Esophagus squamous epithelium (tissue), 5 donors: ENCODE results near the gene SEPTIN7. TPM values are rescaled to one million over a fixed set of nuclear protein-coding genes. Genes with fewer than 3 reads are reported as not detected.

Experiments used
- DNase-seq: peaks from one replicate; lab custom pipeline; 2025; lab: John Stamatoyannopoulos, UW
- H3K27ac ChIP-seq, 4 donors: fragments of 200-600 bp; sonication (generic); one replicate each; pipeline ENCODE4 v1.5.1; 2016 to 2019; ENCODE audit warnings: mild to moderate bottlenecking in 1 of 4
- H3K27me3 ChIP-seq, 4 donors: fragments of 200-600 bp; sonication (generic); 1 replicate in 3 of 4; 2 replicates in 1 of 4; pipeline versions ENCODE4 v1.5.1 to v1.6.0; 2017 to 2021; ENCODE audit warnings: antibody characterized with exemption in 1 of 4
- H3K36me3 ChIP-seq, 3 donors: fragments of 200-600 bp; sonication (generic); one replicate each; pipeline ENCODE4 v1.5.1; 2016 to 2019
- H3K4me1 ChIP-seq, 3 donors: fragments of 200-600 bp; sonication (generic); one replicate each; pipeline ENCODE4 v1.5.1; 2017 to 2019
- H3K4me3 ChIP-seq, 4 donors: fragments of 200-600 bp; sonication (generic); 1 replicate in 3 of 4; 2 replicates in 1 of 4; pipeline ENCODE4 v1.5.1; 2016 to 2019; ENCODE audit warnings: mild to moderate bottlenecking in 2 of 4, moderate library complexity in 1 of 4
- H3K9me3 ChIP-seq, 3 donors: fragments of 200-600 bp; sonication (generic); one replicate each; pipeline ENCODE4 v1.5.1; 2016 to 2019
- CTCF ChIP-seq, 6 experiments: fragments of 450-650 bp in 4 of 6; fragments of 200-600 bp in 2 of 6; sonication (generic) in 2 of 6; IDR thresholded peaks; one replicate each; pipeline ENCODE4 v1.5.1; 2016 to 2019; ENCODE audit warnings: antibody characterized with exemption in 6 of 6, mild to moderate bottlenecking in 4 of 6, moderate library complexity in 4 of 6
- POLR2A ChIP-seq, 4 donors: fragments of 450-650 bp; IDR thresholded peaks; one replicate each; pipeline ENCODE4 v1.6.1; 2017; ENCODE audit warnings: antibody characterized with exemption in 4 of 4, mild to moderate bottlenecking in 4 of 4, moderate library complexity in 3 of 4
- WGBS, 2 donors: methylation state at CpG; one replicate each; pipeline ENCODE4 v1.1.5; 2018; 5-methylcytosine and 5-hydroxymethylcytosine counted together
- intact Hi-C: fragments of 100-400 bp; cut with DNase I; formaldehyde crosslinking; loops from one replicate; pipeline ENCODE4 v1.15.0; 2022
- total RNA-seq, 4 donors: library from RNA; depleted of rRNA; stranded (reverse); fragments of >200 nt; gene quantifications; one replicate each; pipeline ENCODE4 v1.1.0, GENCODE V29; 2016
- donor health status: DM: yes; HTN: yes; CAD: no.

SEPTIN7 gene
- total RNA-seq, 4 donors from 2014 or later: 102 to 174 (median 147) TPM

GRCh38 chr7:35784332-35784731 lies 16.5 kb upstream of the SEPTIN7 start:
- Histone ChIP-seq H3K27ac (no peak overlapping the region), H3K27me3 (no peaks in the 10 kb centered on the region), H3K9me3 (peaks cover 0 to 3% (median 0%) of the 10 kb centered on the region in 3 donors), H3K4me3 (no peak overlapping the region), H3K4me1 (no peaks in the 10 kb centered on the region), H3K36me3 (no peaks in the 10 kb centered on the region)
- intact Hi-C loops: no loop called here
- WGBS, 2 donors: 84 to 86% methylated on average over 3 of the region's 3 CpGs
- no peak for DNase-seq
- TF ChIP-seq POLR2A (IDR thresholded peaks at IDR 0.05) (no peak), CTCF (IDR thresholded peaks at IDR 0.05) (no peak)

- no peaks in the 10 kb centered on the region for H3K4me1 ChIP-seq
- intact Hi-C loops: no loop called here
- no peaks in the 10 kb centered on the region for H3K36me3 ChIP-seq
- TF ChIP-seq POLR2A (IDR thresholded peaks at IDR 0.05): no peak
- TF ChIP-seq CTCF (IDR thresholded peaks at IDR 0.05): no peak
- H3K9me3 ChIP-seq: peaks cover 0 to 6% (median 0%) of the 10 kb centered on the region in 3 donors
- no peak overlapping the region for H3K4me3 ChIP-seq
- WGBS, 2 donors: 89 to 93% methylated on average over 2 of the region's 2 CpGs
- H3K27ac ChIP-seq: no peak overlapping the region
- DNase-seq: no peak
- no peaks in the 10 kb centered on the region for H3K27me3 ChIP-seq
These were observed 15.6 kb upstream of the SEPTIN7 start for GRCh38 chr7:35785250-35785649.

GRCh38 chr7:35787925-35788324 lies 12.9 kb upstream of the SEPTIN7 start:
- Histone ChIP-seq H3K27ac (no peak overlapping the region), H3K27me3 (no peaks in the 10 kb centered on the region), H3K36me3 (no peaks in the 10 kb centered on the region), H3K9me3 (peaks cover 0 to 6% (median 0%) of the 10 kb centered on the region in 3 donors), H3K4me3 (no peak overlapping the region), H3K4me1 (peaks cover 0 to 7% (median 0%) of the 10 kb centered on the region in 3 donors)
- 52 to 65% methylated on average over 2 of the region's 2 CpGs for WGBS, 2 donors
- intact Hi-C loops: no loop called here
- no peak for DNase-seq
- TF ChIP-seq POLR2A (IDR thresholded peaks at IDR 0.05): no peak
- no peak for TF ChIP-seq CTCF (IDR thresholded peaks at IDR 0.05)

- WGBS, 2 donors: 54 to 81% methylated on average over 1 of the region's 1 CpG
- Histone ChIP-seq H3K4me1 (peaks cover 0 to 12% (median 0%) of the 10 kb centered on the region in 3 donors), H3K27ac (no peak overlapping the region), H3K27me3 (no peaks in the 10 kb centered on the region), H3K4me3 (no peak overlapping the region), H3K9me3 (peaks cover 0 to 6% (median 0%) of the 10 kb centered on the region in 3 donors), H3K36me3 (no peaks in the 10 kb centered on the region)
- no peak for DNase-seq
- TF ChIP-seq POLR2A (IDR thresholded peaks at IDR 0.05) (no peak), CTCF (IDR thresholded peaks at IDR 0.05) (no peak)
- intact Hi-C loops: no loop called here
These were observed 8.4 kb upstream of the SEPTIN7 start for GRCh38 chr7:35792472-35792871.

- Histone ChIP-seq H3K36me3 (no peaks in the 10 kb centered on the region), H3K27ac (peak overlapping the region in 3 of 4 donors; percentile 3 to 54 (median 27)), H3K4me3 (no peak overlapping the region), H3K9me3 (peaks cover 0 to 6% (median 0%) of the 10 kb centered on the region in 3 donors), H3K4me1 (peaks cover 0 to 12% (median 0%) of the 10 kb centered on the region in 3 donors), H3K27me3 (no peaks in the 10 kb centered on the region)
- intact Hi-C loops: no loop called here
- TF ChIP-seq CTCF (IDR thresholded peaks at IDR 0.05): no peak
- no peak for TF ChIP-seq POLR2A (IDR thresholded peaks at IDR 0.05)
- 40 to 54% methylated on average over 4 of the region's 4 CpGs for WGBS, 2 donors
- DNase-seq: no peak
These were observed 7.9 kb upstream of the SEPTIN7 start for GRCh38 chr7:35792873-35793489.
